Measurements from ENCODE around the gene RPS19BP1. TPM values are rescaled to one million over a fixed set of nuclear protein-coding genes. Genes with fewer than 3 reads are reported as not detected.
A peak's percentile ranks its signal among the peaks of the same experiment; 100 is the strongest.
"Not testable (repeated sequence)": the region's sequence is repeated elsewhere in the genome, so short reads cannot be mapped to it uniquely, and the experiment has no call there.

Gene RPS19BP1
- total RNA-seq, 1 experiment from 2014 or later: 286 TPM

DNA sequence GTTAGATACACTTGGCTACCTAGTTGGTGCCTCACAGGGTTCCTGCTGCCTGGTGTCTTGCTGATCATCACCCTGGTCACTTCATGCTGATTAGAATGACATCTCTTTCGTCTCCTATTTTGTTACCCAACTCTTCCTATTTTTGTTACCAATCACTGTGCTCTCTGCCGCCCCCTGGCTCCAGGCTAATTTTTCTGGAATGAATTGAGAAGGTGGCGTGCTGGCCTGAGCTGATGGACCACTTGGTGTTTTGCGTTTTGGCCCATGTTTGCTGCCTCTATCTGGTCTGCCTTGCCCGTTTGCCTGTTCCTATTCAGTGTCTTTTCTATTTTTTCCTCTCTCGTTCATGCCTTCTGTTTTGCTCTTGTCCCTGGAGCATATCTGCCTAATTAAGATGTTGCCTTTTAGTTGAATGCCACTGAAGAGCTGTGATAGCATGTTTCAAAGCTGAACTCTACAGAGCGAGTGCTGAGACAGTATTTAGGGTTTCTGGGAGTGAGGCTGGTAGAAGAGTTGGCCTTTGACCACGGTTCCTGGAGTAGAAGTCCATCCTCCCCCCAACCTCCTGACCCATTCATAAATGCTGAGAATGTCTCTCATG lies 18.1 kb downstream of the RPS19BP1 start:
- no peak for DNase-seq (ENCODE audit: low read depth)

DNA sequence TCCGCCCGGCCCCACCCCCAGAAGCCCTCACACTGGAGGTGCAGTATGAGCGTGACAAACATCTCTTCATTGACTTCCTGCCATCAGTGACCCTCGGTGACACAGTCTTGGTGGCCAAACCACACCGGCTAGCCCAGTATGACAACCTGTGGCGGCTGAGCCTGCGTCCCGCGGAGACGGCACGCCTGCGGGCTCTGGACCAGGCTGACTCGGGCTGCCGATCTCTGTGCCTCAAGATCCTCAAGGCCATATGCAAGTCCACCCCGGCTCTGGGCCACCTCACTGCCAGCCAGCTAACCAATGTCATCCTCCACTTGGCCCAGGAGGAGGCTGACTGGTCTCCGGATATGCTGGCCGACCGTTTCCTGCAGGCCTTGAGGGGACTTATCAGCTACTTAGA lies 18.8 kb downstream of the RPS19BP1 start:
- DNase-seq (ENCODE audit: low read depth): no peak

DNA sequence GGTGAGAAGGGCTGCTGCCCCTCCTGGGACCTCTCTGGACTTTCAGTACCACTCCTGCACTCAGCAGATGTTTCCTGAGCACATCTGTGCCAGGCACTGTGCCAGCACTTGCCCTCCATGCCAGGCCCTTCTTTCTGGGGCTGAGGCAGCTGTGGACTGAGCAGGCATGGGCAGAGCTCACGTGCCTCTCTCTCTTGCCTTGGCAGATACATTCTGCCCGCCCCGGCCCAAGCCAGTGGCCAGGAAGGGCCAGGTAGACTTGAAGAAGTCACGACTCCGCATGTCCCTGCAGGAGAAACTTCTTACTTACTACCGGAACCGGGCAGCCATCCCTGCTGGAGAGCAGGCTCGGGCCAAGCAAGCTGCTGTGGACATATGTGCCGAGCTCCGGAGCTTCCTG lies 20.5 kb downstream of the RPS19BP1 start:
- DNase-seq (ENCODE audit: low read depth): no peak

DNA sequence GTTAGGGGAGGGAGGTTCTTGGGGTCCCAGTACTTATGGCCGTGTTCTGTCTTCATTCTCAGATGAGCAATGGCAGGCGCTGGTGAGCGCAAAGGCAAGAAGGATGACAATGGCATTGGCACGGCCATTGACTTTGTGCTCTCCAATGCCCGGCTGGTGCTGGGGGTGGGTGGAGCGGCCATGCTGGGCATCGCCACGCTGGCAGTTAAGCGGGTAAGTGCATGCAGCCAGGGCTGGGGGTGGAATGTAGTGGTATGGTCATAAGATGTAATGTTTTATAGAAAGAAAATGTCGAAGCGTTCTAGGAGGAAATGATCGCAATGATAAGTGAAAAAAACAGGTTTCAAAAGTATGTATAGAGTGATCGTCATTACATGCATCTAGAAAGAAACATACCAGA lies 21.3 kb downstream of the RPS19BP1 start:
- no peak for DNase-seq (ENCODE audit: low read depth)

DNA sequence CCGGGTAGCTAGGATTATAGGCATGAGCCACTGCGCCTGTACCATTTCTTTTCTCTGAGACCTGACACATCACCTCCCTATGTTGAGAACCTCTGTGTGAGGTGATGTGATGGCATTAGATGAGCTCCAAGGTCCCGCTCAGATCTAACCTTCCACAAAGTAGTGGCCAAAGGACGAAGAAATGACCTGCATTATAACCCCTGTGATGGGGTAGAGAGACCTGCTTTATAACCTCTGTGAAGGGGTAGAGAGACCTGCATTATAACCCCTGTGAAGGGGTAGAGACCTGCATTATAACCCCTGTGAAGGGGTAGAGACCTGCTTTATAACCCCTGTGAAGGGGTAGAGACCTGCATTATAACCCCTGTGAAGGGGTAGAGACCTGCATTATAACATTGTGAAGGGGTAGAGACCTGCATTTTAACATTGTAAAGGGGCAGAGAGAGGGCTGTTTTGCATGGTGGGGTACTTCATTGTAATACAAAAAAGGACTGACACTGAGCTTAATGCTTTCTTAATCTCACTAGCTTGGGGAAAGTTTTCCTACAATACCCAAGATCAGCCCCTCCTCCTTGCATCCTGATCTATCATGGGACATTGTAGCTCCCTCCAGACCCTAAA lies 21.9 kb downstream of the RPS19BP1 start:
- DNase-seq (ENCODE audit: low read depth): no peak

DNA sequence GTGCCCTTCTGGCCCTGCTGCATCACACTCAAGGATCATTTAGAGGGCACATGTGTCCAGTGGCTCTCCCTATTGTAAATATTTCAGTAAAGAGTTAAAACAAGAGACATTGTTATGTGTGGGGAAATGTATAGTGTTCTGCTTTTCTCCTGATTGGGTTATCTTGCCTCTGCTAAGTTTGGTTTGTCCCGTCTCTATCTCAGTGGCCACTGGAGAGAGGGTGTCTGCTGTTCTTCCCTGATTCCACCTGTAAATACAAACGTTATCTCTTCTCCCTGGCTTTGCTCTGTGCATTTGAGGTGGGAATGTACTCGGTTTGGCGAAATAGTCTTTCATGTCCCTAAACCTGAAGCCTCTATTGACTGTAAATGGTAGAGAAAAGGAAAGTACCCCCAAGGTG lies 24.2 kb downstream of the RPS19BP1 start:
- DNase-seq (ENCODE audit: low read depth): no peak

DNA sequence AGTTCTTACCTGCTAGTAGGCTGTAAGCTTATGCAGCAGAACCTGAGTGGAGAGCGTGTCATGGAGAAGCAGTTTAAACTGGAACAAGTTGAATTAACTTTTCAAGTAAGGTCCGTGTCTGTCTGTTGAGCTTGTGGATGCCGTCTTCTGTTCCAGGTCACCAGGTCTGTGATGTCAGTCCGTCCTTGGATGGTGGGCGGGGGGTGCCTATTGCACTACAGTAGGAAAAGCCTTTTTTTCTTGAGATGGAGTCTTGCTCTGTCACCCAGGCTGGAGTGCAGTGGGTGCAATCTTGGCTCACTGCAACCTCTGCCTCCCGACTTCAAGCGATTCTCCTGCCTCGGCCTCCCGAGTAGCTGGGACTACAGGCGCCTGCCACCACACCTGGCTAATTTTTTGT lies 25.5 kb downstream of the RPS19BP1 start:
- not testable (repeated sequence) for DNase-seq (ENCODE audit: low read depth)

DNA sequence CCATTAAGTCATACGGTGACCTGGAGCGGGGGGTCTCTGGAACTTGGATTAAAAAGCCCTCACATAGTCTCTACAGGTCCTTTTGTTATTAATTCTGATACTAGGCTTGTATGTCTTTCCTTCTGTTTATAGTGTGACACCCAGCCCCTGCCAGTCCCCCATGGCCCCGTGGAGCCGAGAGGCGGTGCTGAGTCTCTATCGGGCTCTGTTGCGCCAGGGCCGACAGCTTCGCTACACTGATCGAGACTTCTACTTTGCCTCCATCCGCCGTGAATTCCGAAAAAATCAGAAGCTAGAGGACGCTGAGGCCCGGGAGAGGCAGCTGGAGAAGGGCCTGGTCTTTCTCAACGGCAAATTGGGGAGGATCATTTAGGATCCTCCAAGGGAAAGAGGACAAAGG lies 28.5 kb downstream of the RPS19BP1 start:
- no peak for DNase-seq (ENCODE audit: low read depth)

DNA sequence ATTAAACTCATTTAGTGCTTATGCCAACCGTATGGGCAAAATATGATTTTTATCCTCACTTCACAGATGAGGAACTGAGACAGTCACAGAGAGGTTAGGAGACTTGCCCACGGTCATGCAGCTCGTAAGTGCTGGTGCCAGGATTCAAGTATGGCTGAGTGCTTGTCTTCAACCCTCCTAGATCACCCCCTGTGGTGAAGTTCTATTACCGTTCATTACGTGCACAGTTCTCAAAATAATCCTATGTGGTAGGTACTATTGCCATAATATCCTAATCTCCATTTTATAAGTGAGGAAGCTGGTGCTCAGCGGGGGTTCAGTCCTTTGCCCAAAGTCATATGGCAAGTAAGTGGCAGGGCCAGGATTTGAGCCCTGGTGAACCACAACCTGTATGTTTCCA lies 28.9 kb downstream of the RPS19BP1 start:
- no peak for DNase-seq (ENCODE audit: low read depth)

DNA sequence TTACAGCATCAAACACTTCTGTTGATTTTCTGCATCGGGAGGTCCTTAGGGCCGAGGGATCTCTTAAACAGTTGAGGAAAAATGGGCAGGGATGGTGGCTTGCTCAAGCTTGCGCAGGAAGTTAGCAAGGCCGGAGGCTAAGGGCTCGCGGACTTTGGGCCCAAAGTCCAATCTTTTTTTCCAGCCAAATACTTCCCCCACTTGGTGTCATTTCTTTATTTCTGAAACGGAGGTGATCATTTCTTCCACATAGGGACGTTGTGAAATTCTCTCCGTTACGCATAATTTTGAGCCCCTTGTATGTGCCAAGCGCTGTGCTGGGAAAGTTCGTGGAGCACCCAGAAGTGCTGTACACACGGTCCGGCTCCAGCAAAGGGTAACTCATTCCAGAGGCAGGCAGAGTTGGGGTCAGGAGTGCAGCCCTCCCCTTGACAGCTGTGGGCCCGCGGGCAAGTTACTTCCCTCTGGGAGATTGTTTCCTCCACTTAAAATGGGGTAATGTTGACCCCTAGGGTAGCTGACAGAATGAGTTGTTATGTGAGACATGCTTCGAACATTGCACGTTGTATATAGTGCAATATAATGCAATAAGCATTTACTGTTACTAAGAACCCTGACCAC lies 29.6 kb downstream of the RPS19BP1 start:
- DNase-seq (ENCODE audit: low read depth): no peak

DNA sequence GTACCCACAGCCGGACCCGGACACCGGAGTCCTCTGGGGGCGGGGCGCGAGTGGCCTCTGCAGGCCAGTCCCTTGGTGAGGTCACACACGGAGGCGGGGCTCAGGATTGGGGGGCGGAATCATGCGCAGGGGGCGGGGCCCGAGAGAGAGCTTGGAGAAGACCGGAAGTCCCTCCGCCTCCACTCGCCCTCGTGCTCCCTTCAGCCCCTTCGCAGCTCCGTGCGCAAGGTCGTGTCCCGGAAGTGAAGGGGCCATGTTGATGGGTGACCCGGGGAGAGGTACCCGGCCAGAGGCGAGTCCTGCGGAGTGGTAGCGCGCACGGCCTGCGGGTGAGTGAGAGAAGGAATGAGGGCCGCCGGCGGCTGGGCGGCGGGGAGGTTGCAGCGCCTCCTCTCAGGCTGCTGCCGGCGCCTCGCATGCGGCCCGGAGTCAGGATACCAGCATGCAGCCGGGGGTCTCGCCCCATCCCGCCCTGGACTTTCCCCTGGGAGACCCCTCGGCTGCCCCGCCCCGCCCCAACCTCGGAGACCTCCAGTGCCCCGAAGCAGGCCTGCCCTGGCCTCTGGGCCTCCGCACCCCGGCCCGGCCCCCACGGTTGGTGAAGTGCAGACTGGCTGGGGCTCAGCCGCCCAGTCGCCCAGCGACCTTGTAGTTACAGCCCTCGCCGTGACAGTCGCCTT lies 30.3 kb downstream of the RPS19BP1 start, which contains the start of gene MIEF1:
Gene MIEF1 (plus strand): TSS at position 182 of the 680 bp plus-strand sequence. CDS start 9,005 bp downstream, outside the sequence.
- DNase-seq (ENCODE audit: low read depth): peak; percentile 90

DNA sequence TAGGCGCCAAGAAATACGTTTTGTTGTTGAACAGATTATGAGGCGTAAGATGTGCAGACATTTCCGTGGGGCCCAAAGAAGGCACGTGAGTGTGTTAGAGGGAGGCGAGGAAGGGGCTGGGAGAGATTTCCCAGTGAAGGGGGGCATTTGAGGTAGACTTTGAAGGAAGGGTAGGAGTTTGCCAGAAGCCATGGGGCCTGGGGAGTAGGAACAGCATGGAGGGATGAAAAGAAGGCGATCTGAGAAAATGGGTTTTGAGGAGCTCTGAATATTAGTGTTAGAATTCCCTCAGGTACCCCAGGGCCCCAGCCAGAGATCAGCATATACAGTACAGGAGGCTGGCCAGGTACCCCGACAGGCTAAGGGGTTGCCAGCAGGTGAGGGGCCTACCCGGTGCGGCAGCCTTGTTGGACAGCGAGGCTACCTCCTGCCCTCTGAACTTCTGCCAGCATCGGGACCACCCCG lies 30.9 kb downstream of the RPS19BP1 start:
- DNase-seq (ENCODE audit: low read depth): no peak

DNA sequence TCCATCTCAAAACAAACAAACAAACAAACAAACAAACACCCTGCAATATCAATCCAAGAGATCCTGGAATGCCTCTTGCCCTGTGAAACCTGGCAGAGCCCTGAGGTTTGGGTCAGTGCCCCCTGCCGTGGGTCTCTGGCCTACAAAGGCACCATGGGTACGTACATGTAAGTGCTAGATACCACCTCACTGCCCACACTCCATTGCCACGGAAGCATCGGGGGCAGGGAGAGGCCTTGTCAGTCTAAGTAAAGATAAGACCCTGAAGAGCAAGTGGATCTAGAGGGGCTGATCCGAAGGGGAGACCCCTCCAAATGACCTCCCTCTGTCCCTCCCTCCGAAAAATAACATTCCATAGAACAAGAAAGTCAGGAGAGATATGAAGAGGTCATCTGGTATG lies 32.4 kb downstream of the RPS19BP1 start:
- no peak for DNase-seq (ENCODE audit: low read depth)

DNA sequence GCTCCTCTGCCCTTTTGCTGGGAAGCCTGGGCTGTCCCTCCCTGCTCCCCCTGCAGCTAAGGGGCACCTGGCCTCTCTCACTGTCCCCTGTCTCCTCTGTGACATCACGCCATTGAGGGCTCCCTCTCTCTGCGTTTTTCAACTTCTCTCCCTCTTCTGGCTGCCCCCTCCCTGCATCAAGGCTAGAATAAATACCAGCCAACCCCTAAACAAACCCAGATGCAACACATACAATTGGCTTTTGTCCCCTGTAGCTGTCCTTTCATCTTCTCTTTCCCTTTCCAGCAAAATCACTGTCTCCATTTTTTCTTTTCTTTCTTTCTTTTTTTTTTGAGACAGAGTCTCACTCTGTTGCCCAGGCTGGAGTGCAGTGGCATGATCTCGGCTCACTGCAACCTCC lies 33.7 kb downstream of the RPS19BP1 start:
- DNase-seq (ENCODE audit: low read depth): no peak

DNA sequence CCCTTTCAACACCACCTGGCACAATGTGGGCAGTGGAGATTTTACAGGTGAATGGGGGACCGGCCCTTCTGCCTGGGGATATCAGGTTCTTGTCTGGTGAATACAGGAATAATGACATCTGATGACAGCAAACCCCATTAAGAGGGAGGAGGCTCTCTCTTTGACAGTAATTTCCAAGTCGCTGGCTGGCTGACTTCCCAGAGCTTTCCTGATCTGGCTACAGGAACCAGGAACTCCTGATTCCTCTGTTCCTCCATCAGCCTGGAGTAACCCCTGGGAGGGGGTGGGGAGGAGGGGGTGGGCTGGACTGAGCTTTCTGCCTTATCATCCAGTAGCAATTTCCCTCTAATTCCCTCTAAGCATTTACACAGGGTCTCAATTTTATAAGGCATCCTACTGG lies 34.2 kb downstream of the RPS19BP1 start:
- no peak for DNase-seq (ENCODE audit: low read depth)

DNA sequence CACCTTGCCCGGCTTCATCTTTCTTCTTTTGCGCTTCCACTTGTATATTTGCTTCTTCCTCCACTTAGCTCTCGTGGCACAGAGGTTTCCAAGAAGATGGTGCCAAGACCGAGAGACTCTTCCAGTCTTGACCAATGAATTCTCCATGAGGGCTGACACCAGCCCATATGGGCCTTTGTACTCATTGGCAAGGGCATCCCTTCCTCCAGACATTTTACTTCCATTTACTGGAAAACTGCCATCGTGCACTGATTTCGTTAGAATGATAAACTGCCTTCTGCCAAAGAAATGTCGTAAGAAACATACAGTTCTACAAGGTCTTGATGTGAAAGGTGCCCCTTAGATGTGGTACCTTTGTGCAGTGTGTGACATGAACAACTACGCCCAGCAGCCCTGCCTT lies 35.1 kb downstream of the RPS19BP1 start:
- DNase-seq (ENCODE audit: low read depth): no peak

DNA sequence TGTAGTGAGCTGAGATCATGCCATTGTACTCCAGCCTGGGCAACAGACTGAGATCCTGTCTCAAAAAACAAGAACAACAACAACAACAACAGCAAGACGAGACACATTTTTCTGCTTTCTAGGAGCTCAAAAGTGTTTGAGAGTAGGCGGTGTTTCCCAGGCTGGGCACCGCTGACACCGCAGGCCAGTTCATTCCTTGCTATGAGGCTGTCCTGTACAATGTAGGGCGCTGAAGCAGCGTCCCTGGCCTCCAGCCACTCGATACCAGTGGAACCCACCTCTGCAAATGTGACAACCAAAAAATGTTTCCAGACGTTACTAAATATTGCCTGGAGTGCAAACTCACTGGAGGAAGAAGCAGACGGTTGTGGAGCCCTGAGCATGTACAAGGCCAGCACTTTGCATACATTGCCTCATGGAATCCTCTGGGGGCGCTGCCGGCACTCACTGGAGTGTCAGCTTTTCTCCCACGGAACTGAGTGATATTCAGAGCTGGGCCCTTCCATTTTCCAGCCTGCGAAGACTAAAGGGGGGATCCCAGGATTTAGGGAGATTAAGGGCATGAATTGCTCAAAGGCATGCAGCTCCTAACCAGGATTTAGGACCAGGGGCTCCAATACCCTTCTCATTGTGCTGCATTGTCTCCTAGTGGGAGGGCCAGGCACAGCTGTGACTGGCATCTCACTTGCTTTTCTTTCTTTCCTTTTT lies 36.3 kb downstream of the RPS19BP1 start:
- DNase-seq (ENCODE audit: low read depth): peak; percentile 46

DNA sequence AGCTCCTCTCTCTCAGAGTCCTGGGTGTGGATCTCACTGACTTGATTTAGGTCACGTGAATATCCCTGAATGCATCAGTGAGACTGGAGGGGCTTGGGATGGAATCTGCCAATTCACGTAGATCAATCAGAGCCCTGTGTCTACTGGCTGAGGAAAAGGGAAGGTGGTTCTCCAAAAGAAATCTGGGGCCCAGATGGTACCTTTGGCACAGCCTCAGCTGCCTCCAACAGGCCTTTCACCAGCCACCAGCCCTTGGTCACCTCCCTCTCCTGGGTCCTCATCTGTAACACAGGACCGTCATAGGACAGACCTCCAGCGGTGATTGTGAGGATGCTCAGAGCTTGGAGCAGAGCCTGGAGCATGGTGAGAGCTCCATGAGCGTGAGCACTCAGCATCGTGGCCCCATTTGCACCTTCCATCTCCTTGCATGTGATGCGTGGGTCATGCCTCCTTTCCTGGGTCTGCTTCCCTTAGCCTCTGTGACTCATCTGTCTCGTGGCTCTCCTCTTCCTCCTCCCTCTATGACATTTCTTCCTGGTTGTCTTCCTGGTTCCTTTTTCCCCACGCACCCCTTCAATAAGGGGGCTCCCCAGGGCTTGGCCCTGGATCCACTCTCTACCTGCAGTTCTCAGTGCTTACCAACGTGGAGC lies 38.0 kb downstream of the RPS19BP1 start:
- DNase-seq (ENCODE audit: low read depth): peak; percentile 49

DNA sequence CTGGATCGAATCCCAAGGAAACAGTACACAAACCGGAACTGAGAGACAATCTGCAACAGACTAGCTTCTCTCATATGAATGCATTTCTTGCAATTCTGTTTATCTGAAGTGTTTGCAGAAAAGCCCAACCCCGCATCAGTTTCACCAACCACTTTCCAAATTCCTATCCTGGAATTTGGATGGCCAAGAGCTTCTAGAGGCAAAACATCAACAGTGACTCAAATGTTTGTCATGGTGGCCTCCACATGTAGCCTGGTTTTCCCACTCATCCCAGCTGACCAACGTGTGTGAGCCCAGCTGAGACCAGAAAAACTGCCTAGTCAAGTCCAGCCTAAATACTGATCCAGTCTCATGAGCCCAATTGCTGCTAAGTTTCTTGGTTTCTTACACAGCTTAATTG lies 38.8 kb downstream of the RPS19BP1 start:
- DNase-seq (ENCODE audit: low read depth): peak; percentile 50

DNA sequence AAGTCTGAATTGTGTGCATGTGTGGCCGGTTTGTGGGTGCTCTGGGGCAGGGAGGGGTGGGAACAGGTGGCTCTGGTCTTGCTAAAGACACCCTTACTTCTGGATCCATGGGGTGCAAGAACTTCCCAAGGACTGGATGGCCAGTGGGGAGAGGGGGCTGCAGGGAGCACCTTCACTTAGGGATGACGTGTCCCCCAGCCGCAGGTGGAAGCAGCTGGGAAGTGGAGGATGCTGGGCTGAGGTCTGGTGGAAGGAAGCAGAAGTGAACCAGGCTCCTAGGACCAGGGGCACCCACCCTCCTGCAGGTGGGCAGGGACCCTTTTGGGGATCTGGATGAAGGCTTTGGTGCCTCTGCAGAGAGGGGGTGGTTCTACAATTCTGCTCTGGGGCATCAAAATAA lies 40.4 kb downstream of the RPS19BP1 start:
- DNase-seq (ENCODE audit: low read depth): no peak

DNA sequence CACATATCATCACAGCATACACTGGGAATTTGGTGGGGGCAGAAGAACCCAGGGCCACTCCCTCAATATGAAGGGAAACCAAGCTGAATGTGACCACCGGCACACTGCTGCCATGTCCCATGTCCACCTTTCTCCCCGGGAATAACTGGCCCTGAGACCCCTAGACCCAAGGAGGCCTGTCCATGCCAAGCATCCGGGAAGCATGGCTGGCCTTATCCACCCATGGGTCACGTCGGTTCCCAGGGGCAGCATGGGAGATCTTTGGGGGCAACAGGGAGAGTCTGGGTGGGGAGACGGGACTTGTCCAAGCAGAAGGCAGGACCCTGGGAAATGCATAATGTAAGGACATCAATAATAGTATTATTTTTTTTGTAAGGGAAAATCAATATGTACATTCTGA lies 40.9 kb downstream of the RPS19BP1 start:
- no peak for DNase-seq (ENCODE audit: low read depth)
